Measurements from ENCODE around the gene VWA8. TPM values are rescaled to one million over a fixed set of nuclear protein-coding genes. Genes with fewer than 3 reads are reported as not detected.

The VWA8 gene
- total and polyA plus RNA-seq, 2 of the 8 experiments (the other 6 are each of a cell fraction or from before 2014, with no cell fraction given), result 5.9 to 19.6 TPM

DNA sequence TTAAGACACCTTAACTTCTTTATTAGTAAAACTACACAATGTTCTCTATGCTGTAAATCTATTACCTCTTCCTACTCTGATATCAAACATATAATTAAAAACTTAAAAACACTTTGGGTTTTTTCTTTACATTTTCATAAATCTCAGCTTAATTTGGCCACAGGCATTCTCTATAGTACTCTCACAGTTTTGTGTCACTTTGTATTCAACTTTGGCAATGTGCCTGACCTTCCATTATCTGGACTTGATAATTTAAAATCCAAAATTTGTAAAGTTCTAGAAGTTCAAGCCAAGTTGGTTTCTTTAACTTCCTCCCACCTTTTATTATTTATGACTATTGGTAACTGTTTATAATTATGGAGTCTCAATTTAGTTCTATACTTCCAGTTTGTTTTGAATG lies 46.4 kb downstream of the VWA8 start:
- Histone ChIP-seq H2BK120ac (replicated peaks; ENCODE audit: low read depth, low read length) (no peak overlapping the region), H3K9ac (replicated peaks in 1 of 4; ENCODE audit: extremely low read depth in 1 of 4, low read depth in 3 of 4, low read length in 3 of 4) (no peak overlapping the region), H3K23me2 (ENCODE audit: low read depth, low read length) (no peaks in the 10 kb centered on the region), H3K79me1 (ENCODE audit: low read depth, low read length) (no peaks in the 10 kb centered on the region; the same call in 1 of the 2 replicates), H2BK12ac (ENCODE audit: low read depth, low read length) (no peak overlapping the region), H3K27ac (ENCODE audit: low read depth, low read length) (no peak overlapping the region), H4K8ac (ENCODE audit: extremely low read depth, insufficient read depth, low read length) (no peak overlapping the region), H3K4me1 (replicated peaks in 1 of 4; ENCODE audit: control insufficient read depth in 3 of 4, insufficient read depth in 4 of 4, low read length in 3 of 4) (peaks cover 0 to 4% (median 0%) of the 10 kb centered on the region in 4 experiments; a peak in 1 of 7 replicates), H2BK20ac (ENCODE audit: low read length) (no peak overlapping the region), H3K23ac (ENCODE audit: insufficient read length) (no peak overlapping the region), H3K4ac (replicated peaks; ENCODE audit: insufficient read length, low read depth, low read length) (no peak overlapping the region), H3K79me2 (ENCODE audit: control insufficient read depth in 1 of 2, insufficient read depth in 2 of 2, low read length in 2 of 2) (no peaks in the 10 kb centered on the region), H3K18ac (ENCODE audit: extremely low read depth, low read length) (no peak overlapping the region), H3K9me3 (ENCODE audit: insufficient read depth in 2 of 2, low read depth in 1 of 2, low read length in 1 of 2) (no peaks in the 10 kb centered on the region), H3K27me3 (replicated peaks in 1 of 4; ENCODE audit: control insufficient read depth in 3 of 4, extremely low read depth in 1 of 4, insufficient read depth in 3 of 4, low read length in 3 of 4) (no peaks in the 10 kb centered on the region), H2AK5ac (ENCODE audit: low read depth, low read length) (no peak overlapping the region), H2BK15ac (ENCODE audit: low read length) (no peak overlapping the region), H4K5ac (ENCODE audit: insufficient read length, low read depth, low read length) (no peak overlapping the region), H2BK5ac (ENCODE audit: low read depth, low read length) (no peak overlapping the region), H3K56ac (replicated peaks; ENCODE audit: insufficient read length, low read depth, low read length) (no peak overlapping the region), H2AFZ (ENCODE audit: low read length) (no peak overlapping the region), H4K20me1 (replicated peaks in 1 of 2; ENCODE audit: control insufficient read depth in 1 of 2, insufficient read depth in 2 of 2, low read length in 2 of 2) (no peaks in the 10 kb centered on the region), H3K4me2 (ENCODE audit: insufficient read depth in 1 of 2, low read depth in 2 of 2, low read length in 2 of 2) (no peak overlapping the region), H3K4me3 (ENCODE audit: extremely low read depth in 1 of 4, insufficient read depth in 2 of 4, low read depth in 3 of 4, low read length in 4 of 4) (no peak overlapping the region), H3K36me3 (ENCODE audit: control insufficient read depth in 2 of 4, insufficient read depth in 4 of 4, low read length in 3 of 4) (no peaks in the 10 kb centered on the region; a peak in 1 of 8 replicates), H3K14ac (ENCODE audit: insufficient read length) (no peak overlapping the region), H4K91ac (replicated peaks; ENCODE audit: insufficient read length, low read length) (no peak overlapping the region)
- ChIA-PET CTCF (ENCODE audit: partially characterized antibody) (interaction anchor here (0.7 to 1.9 kb wide), 2 partner anchors 29 to 195 kb away, joined by 3 to 4 read pairs; no protein-coding TSS in a partner anchor), POLR2A (ENCODE audit: partially characterized antibody) (no interaction called here)
- DNase-seq (ENCODE audit: low read depth in 1 of 2, low spot score in 2 of 2), result no peak
- FAIRE-seq, result no peak
- no peak for TF ChIP-seq SIRT6 (IDR thresholded peaks at IDR 0.05; ENCODE audit: low read length)
- no peak for TF ChIP-seq CTBP2 (IDR thresholded peaks at IDR 0.05; ENCODE audit: borderline replicate concordance, insufficient read depth, insufficient read length, low read length)
